Keratinocyte (primary cell): ENCODE measurements around the gene EVI5L. TPM values are rescaled to one million over a fixed set of nuclear protein-coding genes. Genes with fewer than 3 reads are reported as not detected.

Experiments
- DNase-seq: peaks from one replicate; pipeline ENCODE4 v3.0.0-alpha.2; 2011; ENCODE audit warnings: low read depth, missing footprints, low spot score
- FAIRE-seq: peaks from 2 replicates; lab custom pipeline; 2011; peaks lifted over from hg19 to GRCh38; lab: Jason Lieb, UNC
- H2AFZ ChIP-seq: 2 replicates; pipeline ENCODE4 v1.6.0; 2012; ENCODE audit warnings: low read length, control low read depth, inconsistent platforms; ENCODE audit not compliant: control insufficient read depth
- H3K27ac ChIP-seq: 2 replicates; pipeline ENCODE4 v1.5.1; 2011; ENCODE audit warnings: low read length; ENCODE audit not compliant: control insufficient read depth, insufficient read depth
- H3K27me3 ChIP-seq: 3 replicates; pipeline ENCODE4 v1.6.0; 2011; ENCODE audit warnings: low read length; ENCODE audit not compliant: control insufficient read depth, insufficient read depth; ENCODE audit errors: extremely low read depth
- H3K36me3 ChIP-seq, 2 experiments: 2 replicates in 1 of 2; 3 replicates in 1 of 2; pipeline ENCODE4 v1.5.1; 2011; ENCODE audit warnings: low read length in 2 of 2, mild to moderate bottlenecking in 1 of 2; ENCODE audit not compliant: control insufficient read depth in 2 of 2, insufficient read depth in 2 of 2; ENCODE audit errors: extremely low read depth in 1 of 2
- H3K4me1 ChIP-seq: 3 replicates; pipeline ENCODE4 v1.5.1; 2011; ENCODE audit warnings: low read length; ENCODE audit not compliant: control insufficient read depth, insufficient read depth; ENCODE audit errors: extremely low read depth
- H3K4me2 ChIP-seq: 3 replicates; pipeline ENCODE4 v1.6.0; 2011; ENCODE audit warnings: low read depth, low read length; ENCODE audit not compliant: control insufficient read depth, insufficient read depth; ENCODE audit errors: extremely low read depth
- H3K4me3 ChIP-seq, 3 experiments: fragments of 200-600 bp in 1 of 3; sonication (generic) in 1 of 3; 2 replicates in 2 of 3; 3 replicates in 1 of 3; pipeline ENCODE4 v1.5.1; 2011 to 2016; ENCODE audit warnings: low read length in 3 of 3, mild to moderate bottlenecking in 3 of 3, control low read depth in 2 of 3, inconsistent platforms in 1 of 3, low read depth in 1 of 3, mixed read lengths in 1 of 3, mixed run types in 1 of 3, moderate library complexity in 1 of 3; ENCODE audit not compliant: control insufficient read depth in 2 of 3, insufficient read depth in 2 of 3; ENCODE audit errors: extremely low read depth in 1 of 3
- H3K79me2 ChIP-seq: 2 replicates; pipeline ENCODE4 v1.6.0; 2012; ENCODE audit warnings: low read length; ENCODE audit not compliant: control insufficient read depth, insufficient read depth
- H3K9ac ChIP-seq: 3 replicates; pipeline ENCODE4 v1.6.0; 2011; ENCODE audit warnings: low read length; ENCODE audit not compliant: control insufficient read depth, insufficient read depth; ENCODE audit errors: extremely low read depth
- H3K9me1 ChIP-seq: 3 replicates; pipeline ENCODE4 v1.6.0; 2011; ENCODE audit warnings: low read length; ENCODE audit not compliant: control insufficient read depth, insufficient read depth; ENCODE audit errors: extremely low read depth
- H3K9me3 ChIP-seq: 2 replicates; pipeline ENCODE4 v1.5.1; 2012; ENCODE audit warnings: low read depth, low read length; ENCODE audit not compliant: control insufficient read depth
- H4K20me1 ChIP-seq: 3 replicates; pipeline ENCODE4 v1.6.0; 2011; ENCODE audit warnings: low read length; ENCODE audit not compliant: control insufficient read depth, insufficient read depth; ENCODE audit errors: extremely low read depth
- EZH2 ChIP-seq: IDR thresholded peaks from one replicate; pipeline ENCODE4 v1.6.1; 2012; ENCODE audit warnings: inconsistent platforms, mild to moderate bottlenecking, low read length, moderate library complexity
- dilution Hi-C: fragments of 300-500 bp; cut with MboI; formaldehyde crosslinking; loops from one replicate; pipeline ENCODE4 v1.7.0; 2020; ENCODE audit warnings: low sequenced_read_pairs; ENCODE audit not compliant: extremely low pct_ligation_motif_present
- polyA plus RNA-seq, 5 experiments: library from polyadenylated mRNA; depleted of rRNA in 3 of 5; stranded (reverse) in 3 of 5; stranded (forward) in 1 of 5; unstranded in 1 of 5; fragments of >200 nt; gene quantifications; 1 replicate in 1 of 5; 2 replicates in 3 of 5; 3 replicates in 1 of 5; pipeline versions ENCODE4 v1.2.1 to v1.2.3, GENCODE V29; 2011 to 2012; ENCODE audit warnings: missing spikeins in 2 of 5, low read depth in 1 of 5, low replicate concordance in 1 of 5
- TF ChIP-seq, protein P1 (sequence below), 3 experiments: IDR thresholded peaks in 1 of 3; conservative IDR thresholded peaks in 1 of 3; optimal IDR thresholded peaks in 1 of 3; 2 replicates in 2 of 3; 3 replicates in 1 of 3; pipeline versions ENCODE3 to v1.5.1; 2011; ENCODE audit warnings: low read length in 3 of 3, mild to moderate bottlenecking in 3 of 3, moderate library complexity in 2 of 3, control low read depth in 1 of 3, inconsistent platforms in 1 of 3; ENCODE audit not compliant: insufficient read depth in 2 of 3; ENCODE audit errors: extremely low read depth in 1 of 3

Gene EVI5L
- polyA plus RNA-seq, 1 donor (not counting 4 experiments of a cell fraction or from before 2014, with no cell fraction given) = 7.5 TPM

- H3K4me1 ChIP-seq = peaks cover 9% of the 10 kb centered on the region
Observed at GRCh38 chr19:7914099-7914498, 84.1 kb downstream of the EVI5L start.

More at GRCh38 chr19:7914099-7914498, 84.1 kb downstream of the EVI5L start:
- TF ChIP-seq, protein P1, sequence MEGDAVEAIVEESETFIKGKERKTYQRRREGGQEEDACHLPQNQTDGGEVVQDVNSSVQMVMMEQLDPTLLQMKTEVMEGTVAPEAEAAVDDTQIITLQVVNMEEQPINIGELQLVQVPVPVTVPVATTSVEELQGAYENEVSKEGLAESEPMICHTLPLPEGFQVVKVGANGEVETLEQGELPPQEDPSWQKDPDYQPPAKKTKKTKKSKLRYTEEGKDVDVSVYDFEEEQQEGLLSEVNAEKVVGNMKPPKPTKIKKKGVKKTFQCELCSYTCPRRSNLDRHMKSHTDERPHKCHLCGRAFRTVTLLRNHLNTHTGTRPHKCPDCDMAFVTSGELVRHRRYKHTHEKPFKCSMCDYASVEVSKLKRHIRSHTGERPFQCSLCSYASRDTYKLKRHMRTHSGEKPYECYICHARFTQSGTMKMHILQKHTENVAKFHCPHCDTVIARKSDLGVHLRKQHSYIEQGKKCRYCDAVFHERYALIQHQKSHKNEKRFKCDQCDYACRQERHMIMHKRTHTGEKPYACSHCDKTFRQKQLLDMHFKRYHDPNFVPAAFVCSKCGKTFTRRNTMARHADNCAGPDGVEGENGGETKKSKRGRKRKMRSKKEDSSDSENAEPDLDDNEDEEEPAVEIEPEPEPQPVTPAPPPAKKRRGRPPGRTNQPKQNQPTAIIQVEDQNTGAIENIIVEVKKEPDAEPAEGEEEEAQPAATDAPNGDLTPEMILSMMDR (optimal IDR thresholded peaks at IDR 0.05 in 1 of 3, IDR thresholded peaks at IDR 0.05 in 1 of 3, conservative IDR thresholded peaks at IDR 0.05 in 1 of 3; ENCODE audit: extremely low read depth in 1 of 3, insufficient read depth in 2 of 3, low read length in 3 of 3) = no peak
- no peak for TF ChIP-seq EZH2
- peaks cover 24% of the 10 kb centered on the region for H3K27me3 ChIP-seq
- dilution Hi-C loops = no loop called here
- no peak overlapping the region for H3K4me2 ChIP-seq
- no peak for FAIRE-seq
- H3K79me2 ChIP-seq = no peaks in the 10 kb centered on the region
- no peaks in the 10 kb centered on the region for H3K9me3 ChIP-seq
- H3K9ac ChIP-seq = no peak overlapping the region
- no peaks in the 10 kb centered on the region for H3K9me1 ChIP-seq
- no peak overlapping the region for H2AFZ ChIP-seq
- H3K27ac ChIP-seq = no peak overlapping the region
- peaks cover 7 to 11% of the 10 kb centered on the region in 2 experiments for H3K36me3 ChIP-seq
- no peak overlapping the region for H3K4me3 ChIP-seq
- DNase-seq = no peak
- no peaks in the 10 kb centered on the region for H4K20me1 ChIP-seq

Other genes starting within 250 kb of the EVI5L start
- gene CAMSAP3, start 234.4 kb upstream of the EVI5L start, polyA plus RNA-seq = 2.4 to 6.1 TPM (median 5.0 TPM) in 3 replicates
- gene XAB2, start 200.7 kb upstream of the EVI5L start, polyA plus RNA-seq = 15.6 to 22.9 TPM (median 17.7 TPM) in 3 replicates
- 32.8 to 85.8 TPM (median 51.5 TPM) in 3 replicates for gene PET100, start 200.4 kb upstream of the EVI5L start, polyA plus RNA-seq
- gene PCP2, start 196.5 kb upstream of the EVI5L start, polyA plus RNA-seq = not detected in 3 replicates
- 58.8 to 88.7 TPM (median 63.6 TPM) in 3 replicates for gene STXBP2, start 193.1 kb upstream of the EVI5L start, polyA plus RNA-seq
- not detected in 3 replicates for gene RETN, start 161.2 kb upstream of the EVI5L start, polyA plus RNA-seq
- gene MCEMP1, start 153.1 kb upstream of the EVI5L start, polyA plus RNA-seq = 0.09 TPM in 1 of 3 replicates, not detected in the others
- 27.7 to 141 TPM (median 54.8 TPM) in 3 replicates for gene TRAPPC5, start 149.4 kb upstream of the EVI5L start, polyA plus RNA-seq
- 0.14 TPM in 1 of 3 replicates, not detected in the others for gene FCER2, start 128.1 kb upstream of the EVI5L start, polyA plus RNA-seq
- gene CLEC4G, start 98.1 kb upstream of the EVI5L start, polyA plus RNA-seq = not detected in 3 replicates
- gene CD209, start 82.7 kb upstream of the EVI5L start, polyA plus RNA-seq = not detected in 3 replicates
- 0.03 TPM in 1 of 3 replicates, not detected in the others for gene CLEC4M, start 67.0 kb upstream of the EVI5L start, polyA plus RNA-seq
- gene PRR36, start 44.2 kb downstream of the EVI5L start, polyA plus RNA-seq = 0.05 TPM in 2 of 3 replicates, not detected in the other
- gene LRRC8E, start 58.3 kb downstream of the EVI5L start, polyA plus RNA-seq = 11.5 to 22.2 TPM (median 13.5 TPM) in 3 replicates
- gene MAP2K7, start 73.7 kb downstream of the EVI5L start, polyA plus RNA-seq = 8.4 to 11.7 TPM (median 10.9 TPM) in 3 replicates
- 0.28 to 0.72 TPM (median 0.68 TPM) in 3 replicates for gene TGFBR3L, start 84.6 kb downstream of the EVI5L start, polyA plus RNA-seq
- 10.7 to 15.5 TPM (median 10.8 TPM) in 3 replicates for gene SNAPC2, start 90.1 kb downstream of the EVI5L start, polyA plus RNA-seq
- 0.41 to 2.1 TPM (median 1.5 TPM) in 3 replicates for gene CTXN1, start 95.9 kb downstream of the EVI5L start, polyA plus RNA-seq
- 32.4 to 37.1 TPM (median 34.8 TPM) in 3 replicates for gene TIMM44, start 113.4 kb downstream of the EVI5L start, polyA plus RNA-seq
- 32.6 to 96.8 TPM (median 46.9 TPM) in 3 replicates for gene ELAVL1, start 175.4 kb downstream of the EVI5L start, polyA plus RNA-seq
- gene CCL25, start 222.5 kb downstream of the EVI5L start, polyA plus RNA-seq = not detected in 3 replicates